SK-N-SH (cell line): ENCODE data around the gene CPED1. TPM values are rescaled to one million over a fixed set of nuclear protein-coding genes. Genes with fewer than 3 reads are reported as not detected.

Experiments used
- CTCF ChIA-PET: fragments of 300-600, 350-600 bp; formaldehyde crosslinking; extraction: SDS; loops from one replicate; lab custom pipeline; 2021; lab: Yijun Ruan, JAX
- POLR2A ChIA-PET: fragments of 350-600 bp; sonication (Branson Sonifier 250); formaldehyde crosslinking; extraction: SDS; loops from one replicate; lab custom pipeline; 2020; ENCODE audit warnings: antibody characterized with exemption, inconsistent platforms; lab: Yijun Ruan, JAX
- DNase-seq: peaks from one replicate; pipeline ENCODE4 v3.0.0; 2012
- H2AFZ ChIP-seq: fragments of 200-600 bp; sonication (generic); 2 replicates; pipeline ENCODE4 v1.8.1; 2016; ENCODE audit warnings: antibody characterized with exemption, mild to moderate bottlenecking, low read depth
- H3F3A ChIP-seq: fragments of 200-600 bp; sonication (generic); replicated peaks from 2 replicates; pipeline ENCODE3; 2016; ENCODE audit warnings: antibody characterized with exemption, mild to moderate bottlenecking; ENCODE audit not compliant: insufficient read depth
- H3K27ac ChIP-seq, 2 experiments: fragments of 200-500 bp in 1 of 2; fragments of 200-600 bp in 1 of 2; sonication (Bioruptor generic) in 1 of 2; sonication (generic), shearing (Covaris generic) in 1 of 2; 2 replicates each; pipeline versions ENCODE4 v1.5.1 to v1.6.1; 2014 to 2016; ENCODE audit warnings: low read depth in 2 of 2, inconsistent platforms in 1 of 2, low read length in 1 of 2, mild to moderate bottlenecking in 1 of 2, mixed read lengths in 1 of 2
- H3K27me3 ChIP-seq: fragments of 200-600 bp; sonication (generic), shearing (Covaris generic); 2 replicates; pipeline ENCODE4 v1.6.1; 2016; ENCODE audit warnings: mixed run types; ENCODE audit not compliant: insufficient read depth
- H3K36me3 ChIP-seq, 2 experiments: fragments of 200-500 bp in 1 of 2; fragments of 200-600 bp in 1 of 2; sonication (Bioruptor generic) in 1 of 2; sonication (generic) in 1 of 2; replicated peaks in 1 of 2; 2 replicates each; pipeline versions ENCODE3 to v1.5.1; 2014 to 2016; ENCODE audit warnings: low read length in 1 of 2, mild to moderate bottlenecking in 1 of 2; ENCODE audit not compliant: insufficient read depth in 2 of 2, control insufficient read depth in 1 of 2
- H3K4me1 ChIP-seq, 2 experiments: fragments of 200-500 bp in 1 of 2; fragments of 200-600 bp in 1 of 2; sonication (Bioruptor generic) in 1 of 2; sonication (generic), shearing (Covaris generic) in 1 of 2; 2 replicates each; pipeline versions ENCODE4 v1.5.1 to v1.6.1; 2014 to 2016; ENCODE audit warnings: low read depth in 1 of 2, low read length in 1 of 2, mixed run types in 1 of 2; ENCODE audit not compliant: insufficient read depth in 2 of 2, control insufficient read depth in 1 of 2
- H3K4me2 ChIP-seq: fragments of 200-600 bp; sonication (generic), shearing (Covaris generic); 2 replicates; pipeline ENCODE4 v1.6.1; 2017; ENCODE audit warnings: mixed run types
- H3K4me3 ChIP-seq, 2 experiments: fragments of 200-500 bp in 1 of 2; fragments of 200-600 bp in 1 of 2; sonication (Bioruptor generic) in 1 of 2; sonication (generic), shearing (Covaris generic) in 1 of 2; 2 replicates each; pipeline versions ENCODE4 v1.5.1 to v1.8.1; 2014 to 2016; ENCODE audit warnings: low read depth in 2 of 2, inconsistent platforms in 1 of 2, low read length in 1 of 2, mild to moderate bottlenecking in 1 of 2, mixed read lengths in 1 of 2, moderate library complexity in 1 of 2
- H3K79me2 ChIP-seq: fragments of 200-600 bp; sonication (generic); 2 replicates; pipeline ENCODE4 v1.8.1; 2017; ENCODE audit warnings: mild to moderate bottlenecking; ENCODE audit not compliant: insufficient read depth
- H3K9ac ChIP-seq: fragments of 200-600 bp; sonication (generic); 2 replicates; pipeline ENCODE4 v1.6.1; 2017; ENCODE audit warnings: mixed run types
- H3K9me2 ChIP-seq: fragments of 200-600 bp; sonication (generic); 2 replicates; pipeline ENCODE4 v1.6.1; 2017; ENCODE audit warnings: mixed run types
- H3K9me3 ChIP-seq: fragments of 200-600 bp; sonication (generic); 2 replicates; pipeline ENCODE4 v1.6.1; 2017; ENCODE audit warnings: mixed run types, mild to moderate bottlenecking, moderate library complexity
- H4K20me1 ChIP-seq: fragments of 200-600 bp; sonication (generic); 2 replicates; pipeline ENCODE4 v1.6.1; 2017; ENCODE audit warnings: mild to moderate bottlenecking, mixed run types; ENCODE audit not compliant: insufficient read depth
- ELF1 ChIP-seq: IDR thresholded peaks from 2 replicates; pipeline ENCODE4 v1.4.0; 2012
- FOSL2 ChIP-seq: IDR thresholded peaks from 2 replicates; pipeline ENCODE4 v1.4.0; 2012; ENCODE audit warnings: low read depth, mild to moderate bottlenecking, moderate library complexity, borderline replicate concordance
- FOXM1 ChIP-seq: IDR thresholded peaks from 2 replicates; pipeline ENCODE4 v1.4.0; 2012; ENCODE audit warnings: low read depth, mild to moderate bottlenecking
- GABPA ChIP-seq: IDR thresholded peaks from 2 replicates; pipeline ENCODE4 v1.4.0; 2012; ENCODE audit warnings: low read depth, mild to moderate bottlenecking
- GATA2 ChIP-seq: sonication (generic); formaldehyde crosslinking; IDR thresholded peaks from 2 replicates; pipeline ENCODE4 v1.5.0; 2020; ENCODE audit warnings: mild to moderate bottlenecking, missing genetic modification reagents
- IRF3 ChIP-seq: fragments of 150-350 bp; IDR thresholded peaks from 2 replicates; pipeline ENCODE4 v1.6.1; 2016; ENCODE audit warnings: mild to moderate bottlenecking, low read depth, low read length
- MXI1 ChIP-seq: IDR thresholded peaks from 2 replicates; pipeline ENCODE4 v1.6.1; 2012; ENCODE audit warnings: mild to moderate bottlenecking, low read depth, low read length, improper control_type of control experiment
- USF1 ChIP-seq: IDR thresholded peaks from 2 replicates; pipeline ENCODE4 v1.4.0; 2012; ENCODE audit warnings: low read depth, borderline replicate concordance
- WGBS: methylation state at CpG from one replicate; pipeline ENCODE4 v1.1.6; 2017; ENCODE audit warnings: low lambda C conversion rate; 5-methylcytosine and 5-hydroxymethylcytosine counted together
- polyA plus RNA-seq, 3 experiments: library from polyadenylated mRNA; depleted of rRNA; stranded (reverse); fragments of >200 nt; gene quantifications; 2 replicates each; pipeline ENCODE4 v1.2.3, GENCODE V29; 2012
- TF ChIP-seq, protein P1 (sequence below): IDR thresholded peaks from 2 replicates; pipeline ENCODE4 v1.4.0; 2012; ENCODE audit warnings: low read depth, borderline replicate concordance

Gene CPED1
- polyA plus RNA-seq, 1 of the 3 experiments (the other 2 are of a cell fraction) = 4.4 TPM

DNA sequence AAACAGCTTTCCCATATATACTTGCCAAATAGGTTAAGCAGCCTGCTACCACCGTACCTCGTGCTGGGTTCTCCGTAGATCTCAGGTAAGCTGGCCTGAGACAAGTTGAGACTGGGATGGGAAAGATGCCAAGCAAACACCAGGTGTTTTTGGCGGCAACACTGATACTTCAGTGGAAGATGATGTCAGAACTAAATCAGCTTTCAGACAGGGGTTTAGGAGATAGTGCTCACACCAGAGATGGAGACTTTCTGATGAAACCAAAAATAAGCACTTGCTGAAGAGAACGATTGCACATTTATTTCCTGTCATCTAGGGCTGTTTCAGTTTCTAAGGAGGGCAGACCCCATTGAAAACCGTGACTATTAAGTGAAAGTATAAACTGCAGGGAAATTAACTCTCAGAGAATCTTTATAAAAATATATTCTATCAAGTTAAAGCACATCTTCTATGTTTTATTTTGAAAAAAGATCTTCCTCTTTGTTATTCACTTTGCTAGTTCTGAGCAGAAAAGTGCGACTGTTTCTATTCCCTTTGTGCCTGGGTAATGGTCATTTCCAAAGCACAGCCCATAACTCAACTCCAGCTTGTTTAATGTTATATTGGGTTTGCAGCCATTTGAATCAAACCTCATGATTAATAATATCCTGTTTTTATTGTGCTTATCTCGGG, 149.9 kb downstream of the CPED1 start:
- WGBS = 79% methylated on average over 8 of the region's 8 CpGs
- DNase-seq = no peak
- H3K4me1 ChIP-seq = no peaks in the 10 kb centered on the region; a peak in 2 of 4 replicates
- no peaks in the 10 kb centered on the region for H4K20me1 ChIP-seq
- no peaks in the 10 kb centered on the region for H3K79me2 ChIP-seq
- no peak overlapping the region for H3K4me2 ChIP-seq
- no peaks in the 10 kb centered on the region for H3K27me3 ChIP-seq
- H3K36me3 ChIP-seq = peaks cover 0 to 4% of the 10 kb centered on the region in 2 experiments
- no peak overlapping the region for H3K4me3 ChIP-seq
- H3K9me3 ChIP-seq = no peaks in the 10 kb centered on the region
- no peaks in the 10 kb centered on the region for H3K9me2 ChIP-seq
- H3K27ac ChIP-seq = no peak overlapping the region
- CTCF ChIA-PET = no interaction called here
- POLR2A ChIA-PET = no interaction called here
- TF ChIP-seq USF1 (no peak), IRF3 (no peak), MXI1 (no peak), FOSL2 (no peak), GABPA (no peak)
- H3F3A ChIP-seq = no peaks in the 10 kb centered on the region
- H2AFZ ChIP-seq = no peak overlapping the region
- no peak overlapping the region for H3K9ac ChIP-seq

GRCh38 chr7:121139427-121139826, 150.9 kb downstream of the CPED1 start:
- Histone ChIP-seq H3K27me3 (no peaks in the 10 kb centered on the region), H3K4me3 (no peak overlapping the region), H3K4me1 (no peaks in the 10 kb centered on the region; a peak in 2 of 4 replicates), H3F3A (no peaks in the 10 kb centered on the region), H3K36me3 (peaks cover 0 to 4% of the 10 kb centered on the region in 2 experiments), H3K9me3 (no peaks in the 10 kb centered on the region), H3K27ac (no peak overlapping the region), H4K20me1 (no peaks in the 10 kb centered on the region), H3K9ac (no peak overlapping the region), H3K79me2 (no peaks in the 10 kb centered on the region), H2AFZ (no peak overlapping the region), H3K9me2 (no peaks in the 10 kb centered on the region)
- CTCF ChIA-PET = interaction anchor here (1.5 to 1.9 kb wide), 2 partner anchors 11 to 31 kb away, joined by 5 to 6 read pairs; no protein-coding TSS in a partner anchor
- DNase-seq = no peak
- no peak for TF ChIP-seq MXI1
- TF ChIP-seq FOXM1 = no peak
- no peak for TF ChIP-seq IRF3
- no peak for TF ChIP-seq GATA2 (CRISPR knock-in tag)
- TF ChIP-seq, protein P1, sequence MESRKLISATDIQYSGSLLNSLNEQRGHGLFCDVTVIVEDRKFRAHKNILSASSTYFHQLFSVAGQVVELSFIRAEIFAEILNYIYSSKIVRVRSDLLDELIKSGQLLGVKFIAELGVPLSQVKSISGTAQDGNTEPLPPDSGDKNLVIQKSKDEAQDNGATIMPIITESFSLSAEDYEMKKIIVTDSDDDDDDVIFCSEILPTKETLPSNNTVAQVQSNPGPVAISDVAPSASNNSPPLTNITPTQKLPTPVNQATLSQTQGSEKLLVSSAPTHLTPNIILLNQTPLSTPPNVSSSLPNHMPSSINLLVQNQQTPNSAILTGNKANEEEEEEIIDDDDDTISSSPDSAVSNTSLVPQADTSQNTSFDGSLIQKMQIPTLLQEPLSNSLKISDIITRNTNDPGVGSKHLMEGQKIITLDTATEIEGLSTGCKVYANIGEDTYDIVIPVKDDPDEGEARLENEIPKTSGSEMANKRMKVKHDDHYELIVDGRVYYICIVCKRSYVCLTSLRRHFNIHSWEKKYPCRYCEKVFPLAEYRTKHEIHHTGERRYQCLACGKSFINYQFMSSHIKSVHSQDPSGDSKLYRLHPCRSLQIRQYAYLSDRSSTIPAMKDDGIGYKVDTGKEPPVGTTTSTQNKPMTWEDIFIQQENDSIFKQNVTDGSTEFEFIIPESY = no peak
- no peak for TF ChIP-seq ELF1
- TF ChIP-seq, all 33 proteins: peak for 0
- POLR2A ChIA-PET = no interaction called here
- 63% methylated on average over 3 of the region's 3 CpGs for WGBS
- no peak overlapping the region for H3K4me2 ChIP-seq
